ENCODE results near the gene GAN.
A peak's percentile ranks its signal among the peaks of the same experiment; 100 is the strongest.

Gene GAN

GRCh38 chr16:81314603-81315270, at the start of gene GAN:
TSS of gene GAN (plus strand) at chr16:81314962. CDS start at chr16:81315114, 152 bp downstream.
- DNase-seq = peak; percentile 94

GRCh38 chr16:81265052-81265451, 49.7 kb upstream of the GAN start:
- no peak for DNase-seq

GRCh38 chr16:81265658-81266451, 48.9 kb upstream of the GAN start:
- no peak for DNase-seq

GRCh38 chr16:81266680-81267095, 48.1 kb upstream of the GAN start:
- no peak for DNase-seq

- no peak for DNase-seq
Measured at GRCh38 chr16:81268509-81268908, 46.3 kb upstream of the GAN start.

GRCh38 chr16:81273223-81273950, 41.4 kb upstream of the GAN start:
- DNase-seq = no peak

- no peak for DNase-seq
Measured at GRCh38 chr16:81275064-81275532, 39.7 kb upstream of the GAN start.

GRCh38 chr16:81275795-81276194, 39.0 kb upstream of the GAN start:
- no peak for DNase-seq

GRCh38 chr16:81276323-81276722, 38.4 kb upstream of the GAN start:
- DNase-seq = no peak

- no peak for DNase-seq
Measured at GRCh38 chr16:81277541-81278080, 37.2 kb upstream of the GAN start.

- DNase-seq = no peak
Measured at GRCh38 chr16:81278526-81278925, 36.2 kb upstream of the GAN start.

GRCh38 chr16:81279392-81279791, 35.4 kb upstream of the GAN start:
- DNase-seq = no peak

- no peak for DNase-seq
Measured at GRCh38 chr16:81280393-81280792, 34.4 kb upstream of the GAN start.

GRCh38 chr16:81283044-81283443, 31.7 kb upstream of the GAN start:
- DNase-seq = no peak

GRCh38 chr16:81284995-81285600, 29.7 kb upstream of the GAN start:
- DNase-seq = no peak

GRCh38 chr16:81286190-81286589, 28.6 kb upstream of the GAN start:
- no peak for DNase-seq

GRCh38 chr16:81291117-81291516, 23.6 kb upstream of the GAN start:
- no peak for DNase-seq

GRCh38 chr16:81292936-81293335, 21.8 kb upstream of the GAN start:
- no peak for DNase-seq

- no peak for DNase-seq
Measured at GRCh38 chr16:81293909-81294802, 20.6 kb upstream of the GAN start.

GRCh38 chr16:81296631-81297030, 18.1 kb upstream of the GAN start:
- no peak for DNase-seq

- no peak for DNase-seq
Measured at GRCh38 chr16:81307770-81308169, 7.0 kb upstream of the GAN start.
